GM23338 (cell line): Measurements from ENCODE around the gene SLC37A2. TPM values are rescaled to one million over a fixed set of nuclear protein-coding genes. Genes with fewer than 3 reads are reported as not detected.

Source experiments
- ATAC-seq: fragments of 200-7000 bp; cut with Tn5 transposase; 3 replicates; pipeline ENCODE4 v1.9.1; 2020
- DNase-seq: peaks from one replicate; pipeline ENCODE4 v3.0.0-alpha.2; 2015; ENCODE audit warnings: low spot score
- H2AFZ ChIP-seq: fragments of 200-600 bp; sonication (generic); 2 replicates; pipeline ENCODE4 v1.8.0; 2016; ENCODE audit warnings: antibody characterized with exemption, mild to moderate bottlenecking, moderate library complexity
- H3F3A ChIP-seq: fragments of 200-600 bp; sonication (generic); replicated peaks from 2 replicates; pipeline ENCODE4 v1.8.0; 2017; ENCODE audit warnings: antibody characterized with exemption, mixed run types, low read depth
- H3K27ac ChIP-seq: fragments of 200-600 bp; sonication (generic); 2 replicates; pipeline ENCODE4 v1.6.1; 2016; ENCODE audit warnings: low read depth
- H3K27me3 ChIP-seq: fragments of 200-600 bp; sonication (generic); 2 replicates; pipeline ENCODE4 v1.8.0; 2016; ENCODE audit warnings: mild to moderate bottlenecking, mixed run types, moderate library complexity; ENCODE audit not compliant: insufficient read depth
- H3K36me3 ChIP-seq: fragments of 200-600 bp; sonication (generic); 2 replicates; pipeline ENCODE4 v1.8.0; 2016; ENCODE audit warnings: mild to moderate bottlenecking; ENCODE audit not compliant: insufficient read depth
- H3K4me1 ChIP-seq: fragments of 200-600 bp; sonication (generic); 2 replicates; pipeline ENCODE4 v1.8.0; 2016; ENCODE audit warnings: mild to moderate bottlenecking, moderate library complexity; ENCODE audit not compliant: insufficient read depth
- H3K4me2 ChIP-seq: fragments of 200-600 bp; sonication (generic); 2 replicates; pipeline ENCODE4 v1.7.1; 2017; ENCODE audit warnings: mixed run types
- H3K4me3 ChIP-seq: fragments of 200-600 bp; sonication (generic); 2 replicates; pipeline ENCODE4 v1.6.1; 2016; ENCODE audit warnings: mixed run types
- H3K79me2 ChIP-seq: fragments of 200-600 bp; sonication (generic); replicated peaks from 2 replicates; pipeline ENCODE4 v1.8.0; 2017; ENCODE audit warnings: mild to moderate bottlenecking; ENCODE audit not compliant: insufficient read depth
- H3K9me2 ChIP-seq: fragments of 200-600 bp; sonication (generic); 2 replicates; pipeline ENCODE4 v1.8.0; 2017; ENCODE audit not compliant: insufficient read depth
- H4K20me1 ChIP-seq: fragments of 200-600 bp; sonication (generic); replicated peaks from 2 replicates; pipeline ENCODE4 v1.8.0; 2017; ENCODE audit warnings: mild to moderate bottlenecking; ENCODE audit not compliant: insufficient read depth
- H3K27ac Mint-ChIP-seq: 2 replicates; pipeline ENCODE4 v1.8.0; 2020; ENCODE audit warnings: inconsistent platforms, mild to moderate bottlenecking, moderate library complexity, mixed read lengths
- H3K27me3 Mint-ChIP-seq: 3 replicates; pipeline ENCODE4 v1.8.0; 2022; ENCODE audit warnings: low read depth, mild to moderate bottlenecking, moderate library complexity, mixed read lengths, inconsistent platforms; ENCODE audit not compliant: insufficient read depth, poor library complexity
- H3K36me3 Mint-ChIP-seq: 3 replicates; pipeline ENCODE4 v1.8.0; 2021; ENCODE audit warnings: low read depth, mild to moderate bottlenecking, inconsistent platforms, moderate library complexity, mixed read lengths
- H3K4me1 Mint-ChIP-seq: 3 replicates; pipeline ENCODE4 v1.8.0; 2020; ENCODE audit warnings: mild to moderate bottlenecking, inconsistent platforms, mixed read lengths
- H3K4me3 Mint-ChIP-seq: 3 replicates; pipeline ENCODE4 v1.8.0; 2021; ENCODE audit warnings: moderate library complexity, mild to moderate bottlenecking, inconsistent platforms, mixed read lengths
- H3K9me3 Mint-ChIP-seq: 3 replicates; pipeline ENCODE4 v1.8.0; 2020; ENCODE audit warnings: moderate library complexity, mild to moderate bottlenecking, inconsistent platforms, mixed read lengths
- CREB1 ChIP-seq: fragments of 250-450 bp; sonication (Bioruptor Pico); IDR thresholded peaks from 2 replicates; pipeline ENCODE4 v1.5.0; 2020; ENCODE audit warnings: low read depth, mild to moderate bottlenecking, moderate library complexity
- CTCF ChIP-seq, 2 experiments: fragments of 200-600 bp in 1 of 2; sonication (generic) in 1 of 2; conservative IDR thresholded peaks; 2 replicates each; pipeline versions ENCODE4 v1.5.1 to v1.6.1; 2016 to 2017; ENCODE audit warnings: antibody characterized with exemption in 2 of 2, low read depth in 2 of 2, mild to moderate bottlenecking in 2 of 2, moderate library complexity in 1 of 2
- ETS1 ChIP-seq: IDR thresholded peaks from 2 replicates; pipeline ENCODE4 v1.6.1; 2016; ENCODE audit warnings: antibody characterized with exemption
- EZH2 ChIP-seq: fragments of 200-600 bp; sonication (generic); IDR thresholded peaks from one replicate; pipeline ENCODE4 v1.8.0; 2017; ENCODE audit warnings: antibody characterized with exemption, mild to moderate bottlenecking, low read depth; ENCODE audit not compliant: unreplicated experiment
- EZH2phosphoT487 ChIP-seq: fragments of 200-600 bp; sonication (generic); IDR thresholded peaks from one replicate; pipeline ENCODE4 v1.8.1; 2018; ENCODE audit warnings: antibody characterized with exemption; ENCODE audit not compliant: unreplicated experiment
- JUNB ChIP-seq: IDR thresholded peaks from one replicate; pipeline ENCODE4 v1.6.1; 2016; ENCODE audit warnings: antibody characterized with exemption; ENCODE audit not compliant: unreplicated experiment
- NANOG ChIP-seq: IDR thresholded peaks from 2 replicates; pipeline ENCODE4 v1.6.1; 2016; ENCODE audit warnings: antibody characterized with exemption, borderline replicate concordance
- POLR2AphosphoS5 ChIP-seq: IDR thresholded peaks from 2 replicates; pipeline ENCODE4 v1.6.1; 2016; ENCODE audit warnings: antibody characterized with exemption, low read depth
- STAT1 ChIP-seq: IDR thresholded peaks from one replicate; pipeline ENCODE4 v1.6.1; 2016; ENCODE audit warnings: antibody characterized with exemption; ENCODE audit not compliant: unreplicated experiment
- ZNF114 ChIP-seq: fragments of 250-450 bp; sonication (Bioruptor Pico); IDR thresholded peaks from 2 replicates; pipeline ENCODE4 v1.5.0; 2020; ENCODE audit warnings: mild to moderate bottlenecking, moderate library complexity
- ZNF331 ChIP-seq: fragments of 250-450 bp; sonication (Bioruptor Pico); IDR thresholded peaks from 2 replicates; pipeline ENCODE4 v1.5.0; 2020; ENCODE audit warnings: low read depth, mild to moderate bottlenecking, moderate library complexity
- ZNF462 ChIP-seq: fragments of 250-450 bp; sonication (Bioruptor Pico); IDR thresholded peaks from 2 replicates; pipeline ENCODE4 v1.5.0; 2020; ENCODE audit warnings: mild to moderate bottlenecking, moderate library complexity
- polyA plus RNA-seq: library from polyadenylated mRNA; unstranded; fragments of >200 nt; fragmentation: Nextera tagmentation; extraction: Ambion mirVana; gene quantifications from 2 replicates; pipeline ENCODE4 v1.2.1, GENCODE V29; 2016
- total RNA-seq: library from RNA; depleted of rRNA; stranded (reverse); fragments of >200 nt; shearing (Covaris generic); gene quantifications from 2 replicates; pipeline ENCODE4 v1.2.3, GENCODE V29; 2014
- TF ChIP-seq, protein P1 (sequence below): IDR thresholded peaks from one replicate; pipeline ENCODE4 v1.6.1; 2018; ENCODE audit warnings: antibody characterized with exemption; ENCODE audit not compliant: unreplicated experiment

The SLC37A2 gene
- total and polyA plus RNA-seq, 2 experiments from 2014 or later = 0.40 to 1.6 TPM

GRCh38 chr11:125105926-125106325 is 42.8 kb downstream of the SLC37A2 start:
- Histone ChIP-seq H3K27ac (no peak overlapping the region), H4K20me1 (no peaks in the 10 kb centered on the region), H3K4me3 (no peak overlapping the region), H3K27me3 (no peaks in the 10 kb centered on the region), H3K4me2 (peak overlapping the region; percentile 54; the same call in 1 of the 2 replicates), H3K4me1 (peaks cover 19% of the 10 kb centered on the region; the same call in 1 of the 2 replicates), H3K79me2 (peaks cover 39% of the 10 kb centered on the region), H3F3A (no peaks in the 10 kb centered on the region; the same call in 1 of the 2 replicates), H3K9me2 (no peaks in the 10 kb centered on the region), H3K36me3 (peaks cover 11% of the 10 kb centered on the region), H2AFZ (no peak overlapping the region)
- DNase-seq (no peak), ATAC-seq (peak; percentile 37; the same call in 2 of the 3 replicates)
- no peak overlapping the region for H3K4me3 Mint-ChIP-seq
- peaks cover 42% of the 10 kb centered on the region for H3K9me3 Mint-ChIP-seq
- H3K27ac Mint-ChIP-seq = no peak overlapping the region
- peaks cover 68% of the 10 kb centered on the region for H3K36me3 Mint-ChIP-seq
- peaks cover 27% of the 10 kb centered on the region for H3K4me1 Mint-ChIP-seq
- no peaks in the 10 kb centered on the region for H3K27me3 Mint-ChIP-seq
- TF ChIP-seq POLR2AphosphoS5 (no peak), EZH2 (no peak), ZNF114 (no peak), JUNB (no peak), ZNF331 (CRISPR knock-in tag) (no peak), ETS1 (no peak), ZNF462 (CRISPR knock-in tag) (no peak), NANOG (no peak), EZH2phosphoT487 (no peak), CREB1 (CRISPR knock-in tag) (no peak), CTCF (conservative IDR thresholded peaks at IDR 0.05; ENCODE audit: low read depth in 2 of 2) (no peak), STAT1 (no peak)
- TF ChIP-seq, protein P1, sequence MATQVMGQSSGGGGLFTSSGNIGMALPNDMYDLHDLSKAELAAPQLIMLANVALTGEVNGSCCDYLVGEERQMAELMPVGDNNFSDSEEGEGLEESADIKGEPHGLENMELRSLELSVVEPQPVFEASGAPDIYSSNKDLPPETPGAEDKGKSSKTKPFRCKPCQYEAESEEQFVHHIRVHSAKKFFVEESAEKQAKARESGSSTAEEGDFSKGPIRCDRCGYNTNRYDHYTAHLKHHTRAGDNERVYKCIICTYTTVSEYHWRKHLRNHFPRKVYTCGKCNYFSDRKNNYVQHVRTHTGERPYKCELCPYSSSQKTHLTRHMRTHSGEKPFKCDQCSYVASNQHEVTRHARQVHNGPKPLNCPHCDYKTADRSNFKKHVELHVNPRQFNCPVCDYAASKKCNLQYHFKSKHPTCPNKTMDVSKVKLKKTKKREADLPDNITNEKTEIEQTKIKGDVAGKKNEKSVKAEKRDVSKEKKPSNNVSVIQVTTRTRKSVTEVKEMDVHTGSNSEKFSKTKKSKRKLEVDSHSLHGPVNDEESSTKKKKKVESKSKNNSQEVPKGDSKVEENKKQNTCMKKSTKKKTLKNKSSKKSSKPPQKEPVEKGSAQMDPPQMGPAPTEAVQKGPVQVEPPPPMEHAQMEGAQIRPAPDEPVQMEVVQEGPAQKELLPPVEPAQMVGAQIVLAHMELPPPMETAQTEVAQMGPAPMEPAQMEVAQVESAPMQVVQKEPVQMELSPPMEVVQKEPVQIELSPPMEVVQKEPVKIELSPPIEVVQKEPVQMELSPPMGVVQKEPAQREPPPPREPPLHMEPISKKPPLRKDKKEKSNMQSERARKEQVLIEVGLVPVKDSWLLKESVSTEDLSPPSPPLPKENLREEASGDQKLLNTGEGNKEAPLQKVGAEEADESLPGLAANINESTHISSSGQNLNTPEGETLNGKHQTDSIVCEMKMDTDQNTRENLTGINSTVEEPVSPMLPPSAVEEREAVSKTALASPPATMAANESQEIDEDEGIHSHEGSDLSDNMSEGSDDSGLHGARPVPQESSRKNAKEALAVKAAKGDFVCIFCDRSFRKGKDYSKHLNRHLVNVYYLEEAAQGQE = no peak
